IMR-90 (cell line): Measurements from ENCODE around the gene STAC2.

Experiments
- CTCF ChIP-seq: conservative IDR thresholded peaks from 2 replicates; pipeline ENCODE4 v1.5.1; 2012; ENCODE audit warnings: mild to moderate bottlenecking, low read depth, low read length, improper control_type of control experiment
- SMC3 ChIP-seq: fragments of 150-350 bp; IDR thresholded peaks from 2 replicates; pipeline ENCODE4 v1.6.1; 2016; ENCODE audit warnings: low read depth, mild to moderate bottlenecking, antibody characterized with exemption, low read length, moderate library complexity

- TF ChIP-seq CTCF (peak; percentile 69), SMC3 (peak; percentile 46)
Measured at GRCh38 chr17:39174920-39175694, 50.6 kb downstream of the STAC2 start.
